ENCODE measurements around the gene PTDSS2. TPM values are rescaled to one million over a fixed set of nuclear protein-coding genes. Genes with fewer than 3 reads are reported as not detected.

PTDSS2 gene
- total and polyA plus RNA-seq, 9 of the 15 experiments (the other 6 are each of a cell fraction or from before 2014, with no cell fraction given), result 0.45 to 53.9 (median 17.2) TPM

- peaks cover 50% of the 10 kb centered on the region for H3K79me2 ChIP-seq (ENCODE audit: control insufficient read depth, insufficient read depth, low read length)
- no peaks in the 10 kb centered on the region for H4K20me1 ChIP-seq (replicated peaks; ENCODE audit: control insufficient read depth, insufficient read depth, low read length)
- no TSS peak for BruUV-seq (replicated peaks)
- WGBS (ENCODE audit: insufficient coverage, low coverage, missing lambda C conversion rate), result 39% methylated on average over 38 of the region's 45 CpGs
- intact Hi-C loops (cut with micrococcal nuclease), result loop anchor here (2.0 kb wide), 1 partner anchor 59 kb away; no protein-coding TSS in a partner anchor
- peak overlapping the region; percentile 74 for H3K27ac ChIP-seq (ENCODE audit: extremely low read depth, low read depth, low read length)
- peak overlapping the region; percentile 93 for H3K4me3 ChIP-seq
- CTCF ChIA-PET (ENCODE audit: low intra/inter-chr PET ratio), result no interaction called here
- H3K9me1 ChIP-seq (ENCODE audit: control insufficient read depth, insufficient read depth, low read length), result no peaks in the 10 kb centered on the region
- peak overlapping the region; percentile 76 for H3K4me2 ChIP-seq (ENCODE audit: insufficient read depth, low read length)
- peaks cover 11 to 43% of the 10 kb centered on the region in 2 experiments for H3K4me1 ChIP-seq (replicated peaks in 1 of 2; ENCODE audit: control insufficient read depth in 2 of 2, insufficient read depth in 2 of 2, low read length in 2 of 2)
- H3K9ac ChIP-seq (ENCODE audit: insufficient read depth in 1 of 2, low read depth in 2 of 2, low read length in 2 of 2), result peak overlapping the region; percentile 79 to 97
- H3K9me3 ChIP-seq (replicated peaks; ENCODE audit: control insufficient read depth, insufficient read depth, low read depth, low read length), result no peaks in the 10 kb centered on the region
- no peaks in the 10 kb centered on the region for H3K27me3 ChIP-seq (ENCODE audit: control insufficient read depth in 2 of 2, insufficient read depth in 2 of 2, low read length in 2 of 2)
- POLR2A ChIA-PET, result interaction anchor here (0.6 to 1.9 kb wide), 3 partner anchors 15 to 111 kb away, joined by 3 to 10 read pairs (median 3); no protein-coding TSS in a partner anchor
- peaks cover 32% of the 10 kb centered on the region; the same call in 2 of the 3 replicates for H3K36me3 ChIP-seq (ENCODE audit: control insufficient read depth, insufficient read depth, low read length)
- ATAC-seq, result no peak
- no peak for DNase-seq (ENCODE audit: extremely low read depth in 1 of 4, low spot score in 3 of 4)
- in situ Hi-C loops (cut with MboI), result no loop called here
- no peak for FAIRE-seq
- peak overlapping the region; percentile 60 for H2AFZ ChIP-seq (ENCODE audit: low read depth, low read length)
- TF ChIP-seq CLOCK (CRISPR knock-in tag; IDR thresholded peaks at IDR 0.05; ENCODE audit: borderline replicate concordance), result no peak
- TF ChIP-seq U2AF1 (optimal IDR thresholded peaks at IDR 0.05; ENCODE audit: low read depth, low read length), result peak; percentile 84
- 0 out of 4 replicates have a peak, but pooled peaks of 1 of the 2 experiments have one; percentile 2 for TF ChIP-seq SIN3A (IDR thresholded peaks at IDR 0.05; ENCODE audit: borderline replicate concordance in 2 of 2, control insufficient read depth in 1 of 2, low read depth in 2 of 2, low read length in 2 of 2)
- TF ChIP-seq ZBTB9 (CRISPR knock-in tag; IDR thresholded peaks at IDR 0.05), result 0 out of 2 replicates have a peak, but pooled peaks have one; percentile 52
- TF ChIP-seq E2F6 (IDR thresholded peaks at IDR 0.05; ENCODE audit: borderline replicate concordance in 1 of 2, extremely low read depth in 1 of 2, insufficient read depth in 1 of 2, insufficient read length in 1 of 2, low read depth in 1 of 2, low read length in 1 of 2, poor library complexity in 1 of 2, severe bottlenecking in 1 of 2), result peak in 1 of 2 experiments; percentile 3
- TF ChIP-seq PTTG1 (tag; IDR thresholded peaks at IDR 0.05; ENCODE audit: low read depth), result no peak
- peak; percentile 64 for TF ChIP-seq CHD1 (IDR thresholded peaks at IDR 0.05; ENCODE audit: low read length)
- TF ChIP-seq NFYB (IDR thresholded peaks at IDR 0.05; ENCODE audit: extremely low read depth, insufficient read length), result no peak
- 0 out of 2 replicates have a peak, but pooled peaks have one; percentile 4 for TF ChIP-seq CXXC5 (CRISPR knock-in tag; IDR thresholded peaks at IDR 0.05)
- TF ChIP-seq ZBTB7A (IDR thresholded peaks at IDR 0.05; ENCODE audit: borderline replicate concordance, control insufficient read depth, low read depth, low read length), result no peak
- no peak for TF ChIP-seq ZNF75A (CRISPR knock-in tag; IDR thresholded peaks at IDR 0.05)
- TF ChIP-seq MECOM (CRISPR knock-in tag; IDR thresholded peaks at IDR 0.05), result no peak
- no peak for TF ChIP-seq FUS (optimal IDR thresholded peaks at IDR 0.05; ENCODE audit: low read depth, low read length)
- TF ChIP-seq PHB (CRISPR knock-in tag; IDR thresholded peaks at IDR 0.05), result 0 out of 2 replicates have a peak, but pooled peaks have one; percentile 62
Measured at GRCh38 chr11:507727-508515, 57.8 kb downstream of the PTDSS2 start.
